Hepatocyte (in vitro differentiated cells): ENCODE data around the gene KIF11.

Experiments used
- CTCF ChIP-seq: fragments of 200-600 bp; sonication (generic); IDR thresholded peaks from 2 replicates; pipeline ENCODE4 v1.5.1; 2016; ENCODE audit warnings: antibody characterized with exemption, mild to moderate bottlenecking; ENCODE audit not compliant: poor library complexity
- EZH2 ChIP-seq: fragments of 200-600 bp; sonication (generic); IDR thresholded peaks from 2 replicates; pipeline ENCODE4 v1.6.1; 2016; ENCODE audit warnings: antibody characterized with exemption, mild to moderate bottlenecking, borderline replicate concordance
- EZH2phosphoT487 ChIP-seq: fragments of 200-600 bp; sonication (generic); IDR thresholded peaks from one replicate; pipeline ENCODE4 v1.6.1; 2018; ENCODE audit warnings: antibody characterized with exemption, mild to moderate bottlenecking, low read depth, moderate library complexity; ENCODE audit not compliant: unreplicated experiment, severe bottlenecking

DNA sequence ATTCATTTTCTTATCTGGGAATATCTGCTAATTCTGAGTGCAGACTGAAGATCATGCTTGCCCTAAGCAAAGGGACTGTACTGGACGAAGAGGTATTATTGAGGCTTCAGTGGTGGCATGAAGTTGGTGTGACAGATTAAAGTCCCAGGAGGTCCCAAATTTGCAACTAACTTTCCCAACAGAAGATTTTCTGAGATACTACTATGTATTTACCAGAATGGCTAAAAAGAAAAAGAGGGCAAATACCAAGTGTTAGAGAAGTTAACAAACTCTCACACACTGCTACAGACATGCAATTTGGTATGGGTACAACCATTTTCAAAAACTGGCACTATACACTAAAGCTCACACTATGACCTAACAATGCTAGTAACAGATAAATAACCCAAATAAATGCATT lies 47.4 kb upstream of the KIF11 start:
- TF ChIP-seq EZH2 = no peak
- no peak for TF ChIP-seq CTCF
- no peak for TF ChIP-seq EZH2phosphoT487
